AG08396 (cell line): ENCODE data around the gene LAX1.

ENCODE experiments used
- DNase-seq: peaks from one replicate; pipeline ENCODE4 v3.0.0; 2012; ENCODE audit warnings: low spot score, mixed read lengths

Gene LAX1

DNA sequence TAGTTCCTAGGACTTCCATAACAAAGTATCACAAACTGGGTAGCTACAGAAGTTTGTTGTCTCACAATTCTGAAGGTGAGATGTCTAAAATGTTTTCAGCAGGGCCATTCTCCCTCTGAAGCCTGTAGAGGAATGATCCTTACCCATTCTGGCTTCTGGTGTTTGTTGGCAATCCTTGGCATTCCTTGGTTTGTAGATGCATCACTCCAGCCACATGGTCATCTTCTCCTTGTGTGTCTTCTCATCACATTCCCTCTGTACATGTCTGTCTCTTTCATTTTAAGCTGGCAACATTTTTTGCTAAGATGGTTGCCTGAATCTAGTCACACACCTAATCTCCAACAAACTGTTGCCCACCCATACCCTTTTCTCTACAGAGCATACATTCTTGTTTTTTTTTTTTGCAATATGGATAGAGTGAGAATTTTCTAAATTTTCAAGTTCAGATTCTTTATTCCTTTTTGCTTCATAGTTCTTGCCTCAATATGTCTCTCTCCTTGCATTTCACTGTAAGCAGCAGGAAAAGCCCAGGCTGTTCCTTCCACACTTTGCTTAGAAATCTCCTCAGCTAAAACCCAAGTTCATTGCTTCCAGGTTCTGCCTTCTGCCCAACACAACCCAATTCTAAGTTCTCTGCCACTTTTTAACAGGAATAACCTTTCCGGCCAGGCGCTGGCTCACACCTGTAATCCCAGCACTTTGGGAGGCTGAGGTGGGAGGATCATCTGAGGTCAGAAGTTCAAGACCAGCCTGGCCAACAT, 48.8 kb downstream of the LAX1 start:
- no peak for DNase-seq

GRCh38 chr1:203818399-203818798, 53.4 kb downstream of the LAX1 start:
- no peak for DNase-seq

DNA sequence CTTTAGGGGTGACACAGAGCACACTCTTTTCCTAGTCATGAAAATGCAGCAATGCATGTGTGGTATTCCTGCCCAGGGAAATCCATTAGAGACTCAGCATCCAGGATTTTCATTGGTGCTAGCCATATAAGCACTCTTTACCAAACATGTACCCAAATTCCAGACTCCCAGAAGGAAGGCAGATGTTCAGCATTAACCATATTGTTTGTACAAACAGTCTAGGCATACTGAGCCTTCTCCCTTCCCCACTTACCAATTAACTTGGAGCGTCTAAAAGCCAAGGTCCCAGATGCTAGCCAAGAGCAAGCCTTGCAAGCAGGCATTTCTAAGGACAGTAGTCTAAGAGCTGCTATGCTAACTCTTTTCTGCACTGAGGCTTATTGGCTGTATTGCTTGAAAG, 58.3 kb downstream of the LAX1 start:
- DNase-seq = no peak
